Mesodermal cell (in vitro differentiated cells): ENCODE measurements around the gene PDE4B.
"Not testable (repeated sequence)": the region's sequence is repeated elsewhere in the genome, so short reads cannot be mapped to it uniquely, and the experiment has no call there.

Source experiments
- H3K27ac ChIP-seq: 2 replicates; pipeline ENCODE4 v1.7.0; 2013; ENCODE audit warnings: mild to moderate bottlenecking, low read depth, low read length, moderate library complexity; ENCODE audit not compliant: severe bottlenecking
- H3K36me3 ChIP-seq: 2 replicates; pipeline ENCODE4 v1.7.1; 2013; ENCODE audit warnings: mild to moderate bottlenecking, low read length, moderate library complexity; ENCODE audit not compliant: control insufficient read depth, insufficient read depth
- H3K4me1 ChIP-seq: one replicate; pipeline ENCODE4 v1.7.1; 2013; ENCODE audit warnings: mild to moderate bottlenecking, low read length; ENCODE audit not compliant: insufficient read depth, control insufficient read depth, poor library complexity, severe bottlenecking
- H3K4me3 ChIP-seq: 2 replicates; pipeline ENCODE4 v1.7.0; 2013; ENCODE audit warnings: low read length, control low read depth, mild to moderate bottlenecking; ENCODE audit not compliant: insufficient read depth, poor library complexity, severe bottlenecking; ENCODE audit errors: extremely low read depth
- H3K9me3 ChIP-seq: 2 replicates; pipeline ENCODE4 v1.7.1; 2013; ENCODE audit warnings: mild to moderate bottlenecking, low read length, moderate library complexity; ENCODE audit not compliant: control insufficient read depth
- WGBS, 2 experiments: methylation state at CpG; one replicate each; pipeline ENCODE4 v1.1.5; 2013; ENCODE audit warnings: missing lambda C conversion rate in 2 of 2; ENCODE audit not compliant: insufficient coverage in 2 of 2; 5-methylcytosine and 5-hydroxymethylcytosine counted together

The PDE4B gene

DNA sequence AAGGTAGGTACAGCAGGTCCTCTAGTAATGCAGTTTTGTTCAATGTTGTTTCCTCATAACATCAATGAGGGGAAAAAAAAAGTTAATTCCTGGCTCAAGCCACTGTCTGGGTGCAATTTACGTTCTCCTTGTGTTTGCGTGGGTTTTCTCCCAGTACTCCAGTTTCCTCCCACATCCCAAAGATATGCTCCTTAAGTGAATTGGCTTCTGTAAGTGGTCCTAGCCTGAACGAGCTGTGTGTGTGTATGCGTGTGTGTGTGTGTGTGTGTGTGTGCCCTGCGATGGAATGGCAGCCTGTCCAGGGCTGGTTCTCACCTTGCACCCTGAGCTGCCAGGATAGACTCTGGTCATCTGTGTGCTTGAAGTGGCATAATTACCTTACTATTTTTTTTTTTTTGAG is 332.0 kb downstream of the PDE4B start:
- 71 to 80% methylated on average over 1 to 3 of the region's 5 CpGs for WGBS, 2 experiments
- no peaks in the 10 kb centered on the region for H3K9me3 ChIP-seq
- H3K36me3 ChIP-seq: no peaks in the 10 kb centered on the region
- no peak overlapping the region for H3K27ac ChIP-seq
- no peaks in the 10 kb centered on the region for H3K4me1 ChIP-seq
- no peak overlapping the region for H3K4me3 ChIP-seq

DNA sequence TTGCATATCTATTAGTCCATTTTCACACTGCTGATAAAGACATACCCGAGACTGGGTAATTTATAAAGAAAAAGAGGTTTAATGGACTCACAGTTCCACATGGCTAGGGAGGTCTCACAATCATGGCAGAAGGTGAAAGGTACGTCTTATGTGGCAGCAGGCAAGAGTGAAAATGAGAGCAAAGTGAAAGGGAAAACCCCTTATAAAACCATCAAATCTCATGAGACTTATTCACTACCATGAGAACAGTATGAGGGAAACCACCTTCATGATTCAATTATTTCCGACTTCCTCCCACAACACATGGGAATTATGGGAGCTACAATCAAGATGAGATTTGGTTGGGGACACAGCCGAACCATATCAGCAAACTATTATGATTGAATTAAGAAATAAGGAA is 335.9 kb downstream of the PDE4B start:
- H3K4me3 ChIP-seq, H3K4me1 ChIP-seq, H3K9me3 ChIP-seq, H3K27ac ChIP-seq, H3K36me3 ChIP-seq: not testable (repeated sequence)
- 92% methylated on average over 2 of the region's 4 CpGs; no CpG with 5 or more reads in 1 of the 2 experiments for WGBS, 2 experiments

DNA sequence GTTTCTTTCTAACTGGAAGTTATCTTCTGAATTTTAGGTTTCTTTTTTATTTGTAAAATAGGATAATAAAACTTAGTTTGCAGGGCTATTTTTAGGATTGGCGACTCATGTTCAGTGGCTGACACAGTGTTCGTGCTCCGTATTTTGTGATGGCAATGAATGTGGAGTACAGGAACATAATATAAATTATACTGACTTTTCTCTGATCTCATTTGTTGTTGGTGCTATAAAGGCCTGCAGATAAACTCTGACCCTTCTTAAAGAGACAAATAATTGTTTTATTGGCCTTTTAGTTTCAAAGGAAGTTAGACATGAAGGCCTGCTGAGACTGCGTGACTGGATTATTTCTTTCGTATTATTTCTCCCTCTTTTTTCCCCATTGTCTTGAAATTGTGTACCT is 339.6 kb downstream of the PDE4B start:
- WGBS, 2 experiments: 94% methylated on average over 2 of the region's 5 CpGs
- Histone ChIP-seq H3K36me3 (no peaks in the 10 kb centered on the region), H3K9me3 (no peaks in the 10 kb centered on the region), H3K4me3 (no peak overlapping the region), H3K4me1 (peaks cover 6% of the 10 kb centered on the region), H3K27ac (no peak overlapping the region)

DNA sequence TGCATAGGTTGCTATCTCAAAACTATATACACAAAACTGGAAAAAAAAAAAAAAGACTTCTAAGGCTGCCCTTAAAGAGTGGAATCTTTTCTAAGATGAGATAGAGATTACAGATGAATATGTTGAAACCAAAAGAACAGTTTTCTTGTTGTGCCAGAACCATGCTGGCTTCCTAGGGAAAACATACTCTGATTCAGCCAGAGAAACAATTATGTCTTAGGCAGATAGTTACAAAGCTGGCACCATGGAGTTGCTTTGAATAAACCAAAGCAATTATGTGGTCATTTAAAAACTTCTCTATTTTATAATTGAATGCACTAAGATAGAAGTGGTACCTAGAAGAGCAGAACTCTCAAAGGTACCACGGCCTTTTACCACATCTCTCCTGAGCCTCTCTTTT is 341.3 kb downstream of the PDE4B start:
- H3K27ac ChIP-seq: no peak overlapping the region
- H3K4me1 ChIP-seq: peaks cover 6% of the 10 kb centered on the region
- H3K36me3 ChIP-seq: no peaks in the 10 kb centered on the region
- WGBS, 2 experiments: no CpG with 5 or more reads among the region's 1 CpG
- no peaks in the 10 kb centered on the region for H3K9me3 ChIP-seq
- no peak overlapping the region for H3K4me3 ChIP-seq

DNA sequence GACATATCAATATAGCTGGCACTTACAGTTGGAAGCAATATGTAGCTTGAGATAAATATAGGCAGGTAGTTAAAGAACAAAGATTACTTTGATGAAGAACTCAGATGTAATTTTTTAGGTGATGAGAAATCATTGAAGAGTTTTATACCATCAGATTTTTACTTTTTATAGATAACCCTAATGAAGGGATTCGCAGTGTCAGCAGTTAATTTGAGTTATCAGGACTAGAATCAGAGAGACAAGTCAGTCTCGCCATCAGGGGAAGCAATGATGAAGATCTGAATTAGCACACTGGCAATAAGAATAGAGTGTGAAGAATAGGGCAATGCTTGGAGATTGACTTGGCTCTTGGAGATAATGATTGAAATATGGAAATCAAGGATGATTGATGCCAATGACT is 342.5 kb downstream of the PDE4B start:
- Histone ChIP-seq H3K9me3 (no peaks in the 10 kb centered on the region), H3K36me3 (no peaks in the 10 kb centered on the region), H3K4me3 (no peak overlapping the region), H3K4me1 (peaks cover 6% of the 10 kb centered on the region), H3K27ac (no peak overlapping the region)
- WGBS, 2 experiments: 90 to 93% methylated on average over 1 to 2 of the region's 2 CpGs

DNA sequence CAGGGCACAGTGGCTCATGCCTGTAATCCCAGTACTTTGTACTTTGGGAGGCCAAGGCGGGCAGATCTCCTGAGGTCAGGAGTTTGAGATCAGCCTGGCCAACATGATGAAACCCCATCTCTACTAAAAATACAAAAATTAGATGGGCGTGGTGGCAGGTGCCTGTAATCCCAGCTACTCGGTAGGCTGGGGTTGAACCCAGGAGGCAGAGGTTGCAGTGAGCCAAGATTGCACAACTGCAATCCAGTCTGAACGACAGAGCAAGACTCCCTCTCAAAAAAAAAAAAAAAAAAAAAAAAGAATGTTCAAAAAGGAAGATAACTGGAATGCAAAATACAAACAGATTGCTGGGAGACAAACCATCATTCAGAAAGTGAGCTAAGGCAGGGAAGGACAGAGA is 343.7 kb downstream of the PDE4B start:
- not testable (repeated sequence) for H3K27ac ChIP-seq, H3K9me3 ChIP-seq, H3K36me3 ChIP-seq, H3K4me3 ChIP-seq, H3K4me1 ChIP-seq
- 67 to 100% methylated on average over 1 to 3 of the region's 4 CpGs for WGBS, 2 experiments

DNA sequence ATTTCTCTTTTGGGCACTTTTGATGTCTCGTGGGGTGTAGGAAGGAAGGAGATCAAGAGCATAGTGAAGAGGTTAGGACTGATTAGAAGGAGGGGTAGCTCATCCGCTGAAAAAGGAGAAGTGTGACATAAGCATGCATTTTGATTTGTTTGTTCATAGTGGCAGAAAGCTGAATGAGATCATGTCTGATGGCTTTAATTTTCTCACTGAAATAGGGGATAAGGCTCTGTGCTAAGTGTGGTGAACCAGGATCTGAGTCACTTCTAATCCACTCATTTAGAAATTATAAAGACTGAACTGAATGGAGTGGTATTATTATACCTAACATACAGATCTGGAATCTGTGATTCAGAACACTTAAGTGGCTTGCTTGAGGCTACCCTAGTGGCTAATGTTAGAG is 344.5 kb downstream of the PDE4B start:
- Histone ChIP-seq H3K9me3 (no peaks in the 10 kb centered on the region), H3K4me3 (no peak overlapping the region), H3K4me1 (peaks cover 6% of the 10 kb centered on the region), H3K36me3 (no peaks in the 10 kb centered on the region), H3K27ac (no peak overlapping the region)
- WGBS, 2 experiments: 75 to 87% methylated on average over 2 of the region's 2 CpGs

DNA sequence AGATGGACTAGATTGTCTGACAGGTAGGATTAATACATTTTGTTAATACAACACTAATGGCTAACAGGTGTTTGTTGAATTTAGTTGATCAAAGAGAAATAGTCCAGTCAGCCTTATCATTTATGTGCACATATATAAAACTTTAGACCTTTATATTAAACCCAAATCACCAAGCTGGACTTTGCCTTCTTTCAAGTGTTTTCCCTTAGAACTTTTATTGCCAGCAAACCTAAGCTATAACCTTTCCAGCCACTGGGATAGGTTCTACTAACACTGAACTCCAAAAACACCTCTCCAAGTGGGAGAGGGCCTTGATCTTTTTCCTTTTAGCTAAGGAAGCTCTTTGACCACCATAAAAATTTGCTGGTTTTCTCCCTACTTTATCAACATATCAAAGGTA is 345.9 kb downstream of the PDE4B start:
- Histone ChIP-seq H3K27ac (no peak overlapping the region), H3K36me3 (no peaks in the 10 kb centered on the region), H3K9me3 (no peaks in the 10 kb centered on the region), H3K4me3 (no peak overlapping the region), H3K4me1 (no peaks in the 10 kb centered on the region)

DNA sequence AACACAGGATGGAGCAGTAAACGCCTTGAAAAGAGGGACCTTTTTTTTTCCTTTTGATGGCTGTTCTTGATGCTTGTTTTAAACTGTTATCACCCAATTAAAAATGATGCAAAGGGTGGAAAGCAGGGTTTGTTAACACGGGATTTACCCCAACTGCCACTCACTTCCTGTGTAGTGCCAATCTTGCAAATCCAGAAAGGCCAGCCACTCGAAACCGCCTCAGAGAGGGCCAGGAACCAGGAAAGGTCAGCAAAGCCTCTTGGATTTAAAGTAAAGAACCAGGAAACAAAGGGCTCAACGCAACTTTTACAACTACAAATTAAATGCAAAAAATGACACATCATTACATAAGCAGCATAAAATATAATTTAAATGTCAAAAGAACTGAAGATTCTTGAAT is 347.4 kb downstream of the PDE4B start:
- 71 to 100% methylated on average over 1 to 3 of the region's 5 CpGs for WGBS, 2 experiments
- H3K36me3 ChIP-seq: no peaks in the 10 kb centered on the region
- H3K4me1 ChIP-seq: no peaks in the 10 kb centered on the region
- no peak overlapping the region for H3K4me3 ChIP-seq
- no peaks in the 10 kb centered on the region for H3K9me3 ChIP-seq
- H3K27ac ChIP-seq: no peak overlapping the region

DNA sequence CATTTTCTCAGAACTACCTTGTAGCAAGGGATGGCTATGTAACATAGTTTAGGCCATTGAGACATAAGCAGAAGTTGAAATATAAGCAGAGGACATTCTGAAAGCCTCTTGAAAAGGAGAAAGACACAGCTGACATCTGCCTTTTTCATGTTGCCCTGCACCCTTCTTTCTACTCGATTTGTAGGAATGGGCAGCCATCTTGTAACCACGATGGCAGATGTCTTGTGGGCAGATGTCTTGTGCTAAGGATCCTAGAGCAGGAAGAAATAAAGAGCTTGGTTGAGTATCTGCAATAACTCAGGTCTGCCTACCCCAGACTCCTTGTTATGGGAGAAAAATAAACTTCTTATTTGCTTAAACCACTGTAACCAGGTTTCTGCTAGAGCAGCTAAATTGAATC is 351.0 kb downstream of the PDE4B start:
- WGBS, 2 experiments: 80% methylated on average over 1 of the region's 2 CpGs; no CpG with 5 or more reads in 1 of the 2 experiments
- H3K4me3 ChIP-seq: no peak overlapping the region
- no peaks in the 10 kb centered on the region for H3K36me3 ChIP-seq

DNA sequence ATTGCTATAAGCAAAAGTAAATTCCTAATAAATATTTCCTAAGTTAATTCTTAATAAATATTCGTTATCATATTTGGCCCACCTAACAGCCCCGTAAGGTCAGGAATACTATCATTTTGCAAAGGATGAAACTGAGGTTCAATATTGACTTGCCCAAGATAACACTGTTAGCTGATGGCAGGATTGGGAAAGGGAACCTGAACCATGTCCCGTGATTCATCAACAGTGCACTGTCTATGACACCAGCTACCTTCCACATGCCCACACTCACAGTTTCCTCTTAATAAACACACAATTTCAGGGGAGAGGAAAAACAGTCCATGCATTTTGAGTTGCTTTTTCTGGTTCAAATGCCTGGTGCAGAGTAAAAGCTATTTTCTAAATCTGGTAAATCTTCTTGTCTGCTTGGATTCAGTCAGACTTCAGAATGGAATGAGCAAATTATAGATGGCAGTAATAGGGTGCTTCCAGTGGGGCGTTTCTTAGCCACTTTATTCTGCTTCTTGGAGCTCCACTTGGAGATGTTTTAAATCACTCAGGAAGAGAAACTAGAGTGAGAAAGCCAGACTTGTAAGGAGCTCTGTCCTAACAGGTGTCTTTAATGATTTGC is 354.6 kb downstream of the PDE4B start:
- Histone ChIP-seq H3K4me3 (no peak overlapping the region), H3K9me3 (no peaks in the 10 kb centered on the region), H3K27ac (no peak overlapping the region), H3K36me3 (no peaks in the 10 kb centered on the region), H3K4me1 (no peaks in the 10 kb centered on the region)
- WGBS, 2 experiments: 85 to 86% methylated on average over 2 of the region's 4 CpGs

More for the DNA sequence above, 351.0 kb downstream of the PDE4B start:
- no peaks in the 10 kb centered on the region for H3K4me1 ChIP-seq
- no peaks in the 10 kb centered on the region for H3K9me3 ChIP-seq
- H3K27ac ChIP-seq: no peak overlapping the region
